B cell (primary cell): ENCODE measurements around the gene KSR1. TPM values are rescaled to one million over a fixed set of nuclear protein-coding genes. Genes with fewer than 3 reads are reported as not detected.
"Not testable (repeated sequence)": the region's sequence is repeated elsewhere in the genome, so short reads cannot be mapped to it uniquely, and the experiment has no call there.

Experiments used
- ATAC-seq: fragments of 200-7000 bp; cut with Tn5 transposase; one replicate; pipeline ENCODE4 v1.10.0; 2021; ENCODE audit warnings: low read depth, mild to moderate bottlenecking, moderate number of reproducible peaks, moderate library complexity
- CTCF ChIA-PET: fragments of 350-600 bp; sonication (Branson Sonifier 250); formaldehyde crosslinking; loops from one replicate; lab custom pipeline; 2021; ENCODE audit warnings: antibody characterized with exemption, inconsistent platforms; lab: Charles Lee
- POLR2A ChIA-PET: fragments of 350-600 bp; sonication (Branson Sonifier 250); formaldehyde crosslinking; loops from one replicate; lab custom pipeline; 2021; ENCODE audit warnings: antibody characterized with exemption; lab: Charles Lee
- DNase-seq: peaks from one replicate; pipeline ENCODE4 v3.0.0; 2013
- H2AFZ ChIP-seq: 2 replicates; pipeline ENCODE4 v1.6.1; 2012; ENCODE audit warnings: mild to moderate bottlenecking, low read depth, low read length; ENCODE audit not compliant: insufficient read depth, poor library complexity, severe bottlenecking
- H3K27ac ChIP-seq, 2 donors: 1 replicate in 1 of 2; 2 replicates in 1 of 2; pipeline ENCODE4 v1.5.1; 2012 to 2013; ENCODE audit warnings: low read length in 2 of 2, mild to moderate bottlenecking in 2 of 2, moderate library complexity in 1 of 2
- H3K27me3 ChIP-seq, 4 experiments: fragments of 200-600 bp in 1 of 4; sonication (generic) in 1 of 4; replicated peaks in 1 of 4; 1 replicate in 2 of 4; 2 replicates in 2 of 4; pipeline versions ENCODE4 v1.6.1 to v1.7.0; 2013 to 2016; ENCODE audit warnings: low read length in 3 of 4, mild to moderate bottlenecking in 2 of 4, mixed read lengths in 1 of 4, moderate library complexity in 1 of 4; ENCODE audit not compliant: insufficient read depth in 4 of 4, control insufficient read depth in 3 of 4; ENCODE audit errors: control extremely low read depth in 1 of 4
- H3K36me3 ChIP-seq, 2 experiments: replicated peaks in 1 of 2; 1 replicate in 1 of 2; 2 replicates in 1 of 2; pipeline versions ENCODE4 v1.6.1 to v1.7.1; 2013; ENCODE audit warnings: low read length in 1 of 2; ENCODE audit not compliant: insufficient read depth in 2 of 2, control insufficient read depth in 1 of 2; ENCODE audit errors: control extremely low read depth in 1 of 2, extremely low read depth in 1 of 2
- H3K4me1 ChIP-seq, 2 donors: fragments of 200-600 bp in 1 of 2; sonication (generic) in 1 of 2; 1 replicate in 1 of 2; 2 replicates in 1 of 2; pipeline versions ENCODE4 v1.5.1 to v1.6.1; 2013 to 2017; ENCODE audit warnings: low read length in 2 of 2; ENCODE audit not compliant: control insufficient read depth in 2 of 2, insufficient read depth in 2 of 2
- H3K4me2 ChIP-seq: replicated peaks from 2 replicates; pipeline ENCODE3; 2012; ENCODE audit warnings: mild to moderate bottlenecking, low read depth, low read length; ENCODE audit not compliant: poor library complexity, severe bottlenecking
- H3K4me3 ChIP-seq, 5 experiments: fragments of 200-600 bp in 1 of 5; sonication (generic) in 1 of 5; 1 replicate in 3 of 5; 2 replicates in 2 of 5; pipeline versions ENCODE4 v1.5.1 to v1.7.0; 2011 to 2016; ENCODE audit warnings: low read length in 4 of 5, mild to moderate bottlenecking in 4 of 5, low read depth in 2 of 5, control low read depth in 1 of 5, moderate library complexity in 1 of 5; ENCODE audit not compliant: insufficient read depth in 1 of 5; ENCODE audit errors: control extremely low read depth in 1 of 5, extremely low read depth in 1 of 5
- H3K79me2 ChIP-seq: fragments of 200-600 bp; sonication (generic); one replicate; pipeline ENCODE4 v1.6.0; 2016; ENCODE audit warnings: low read length; ENCODE audit not compliant: control insufficient read depth, insufficient read depth
- H3K9ac ChIP-seq: fragments of 200-600 bp; sonication (generic); 2 replicates; pipeline ENCODE4 v1.6.1; 2017; ENCODE audit warnings: mild to moderate bottlenecking, low read length, moderate library complexity
- H3K9me3 ChIP-seq, 3 donors: one replicate each; pipeline versions ENCODE4 v1.6.1 to v1.7.1; 2013; ENCODE audit warnings: low read length in 2 of 3; ENCODE audit not compliant: control insufficient read depth in 2 of 3, insufficient read depth in 1 of 3; ENCODE audit errors: control extremely low read depth in 1 of 3
- H4K20me1 ChIP-seq: 2 replicates; pipeline ENCODE4 v1.6.0; 2012; ENCODE audit warnings: mild to moderate bottlenecking, low read length; ENCODE audit not compliant: insufficient read depth, control insufficient read depth, poor library complexity, severe bottlenecking
- H3K27ac Mint-ChIP-seq: one replicate; pipeline ENCODE4 v1.8.0; 2021; ENCODE audit warnings: mixed read lengths
- H3K27me3 Mint-ChIP-seq: one replicate; pipeline ENCODE4 v1.8.0; 2021; ENCODE audit warnings: mixed read lengths
- H3K4me1 Mint-ChIP-seq: one replicate; pipeline ENCODE4 v1.8.0; 2021; ENCODE audit warnings: mixed read lengths
- H3K4me3 Mint-ChIP-seq: one replicate; pipeline ENCODE4 v1.8.0; 2021; ENCODE audit warnings: mixed read lengths
- H3K9me3 Mint-ChIP-seq: one replicate; pipeline ENCODE4 v1.8.0; 2022; ENCODE audit warnings: mixed read lengths; ENCODE audit not compliant: insufficient read depth
- CTCF ChIP-seq: fragments of 200-600 bp; IDR thresholded peaks from one replicate; pipeline ENCODE4 v1.8.0; 2022; ENCODE audit warnings: antibody characterized with exemption, mild to moderate bottlenecking
- EZH2 ChIP-seq: IDR thresholded peaks from 2 replicates; pipeline ENCODE4 v1.6.1; 2012; ENCODE audit warnings: borderline replicate concordance, low read depth, mild to moderate bottlenecking, moderate library complexity, low read length; ENCODE audit not compliant: insufficient read depth, poor library complexity, severe bottlenecking
- WGBS: methylation state at CpG from one replicate; pipeline ENCODE4 v1.1.5; 2013; ENCODE audit warnings: missing lambda C conversion rate; ENCODE audit not compliant: insufficient coverage; 5-methylcytosine and 5-hydroxymethylcytosine counted together
- intact Hi-C: fragments of 100-400 bp; cut with micrococcal nuclease; formaldehyde crosslinking; loops from one replicate; pipeline ENCODE4 v1.10.0; 2022
- polyA plus RNA-seq: library from polyadenylated mRNA; depleted of rRNA; stranded (reverse); fragments of >200 nt; gene quantifications from 2 replicates; pipeline ENCODE4 v1.2.3, GENCODE V29; 2012
- total RNA-seq, 2 donors: library from RNA; stranded (reverse); fragments of 120-200 nt in 1 of 2; gene quantifications; 1 replicate in 1 of 2; 2 replicates in 1 of 2; pipeline versions ENCODE4 v1.2.3 to v1.2.4, GENCODE V29; 2013 to 2022

The KSR1 gene
- total and polyA plus RNA-seq, 2 donors (not counting 1 experiment from before 2014, with no cell fraction given), result 27.5 to 85.6 TPM

DNA sequence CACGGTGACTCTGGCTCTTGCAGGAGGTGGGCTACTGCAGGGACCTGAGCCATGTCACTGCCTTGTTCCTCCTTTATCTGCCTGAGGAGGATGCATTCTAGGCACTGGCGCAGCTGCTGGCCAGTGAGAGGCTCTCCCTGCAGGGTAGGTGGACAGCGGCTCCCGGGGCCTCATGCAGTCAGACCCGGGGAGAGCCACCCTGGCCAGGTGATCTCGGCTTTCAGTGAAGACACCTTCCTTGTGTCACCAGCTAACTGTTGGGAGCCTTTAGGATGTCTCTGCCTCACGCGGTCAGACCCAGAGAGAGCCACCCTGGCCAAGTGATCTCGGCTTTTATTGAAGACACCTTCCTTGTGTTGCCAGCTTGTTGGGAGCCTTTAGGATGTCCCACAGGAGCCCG, 31.7 kb upstream of the KSR1 start:
- WGBS, result 87% methylated on average over 10 of the region's 10 CpGs
- Mint-ChIP-seq H3K27ac (no peak overlapping the region), H3K4me3 (no peak overlapping the region), H3K27me3 (no peaks in the 10 kb centered on the region), H3K4me1 (no peaks in the 10 kb centered on the region), H3K9me3 (peaks cover 2% of the 10 kb centered on the region)
- H3K36me3 ChIP-seq, result no peaks in the 10 kb centered on the region
- no peaks in the 10 kb centered on the region for H3K4me1 ChIP-seq
- H2AFZ ChIP-seq, result no peak overlapping the region
- H3K9me3 ChIP-seq, result peaks cover 0 to 4% (median 0%) of the 10 kb centered on the region in 3 donors
- H3K9ac ChIP-seq, result no peak overlapping the region
- H3K79me2 ChIP-seq, result no peaks in the 10 kb centered on the region
- DNase-seq (no peak), ATAC-seq (no peak)
- POLR2A ChIA-PET, result no interaction called here
- H4K20me1 ChIP-seq, result no peaks in the 10 kb centered on the region
- H3K27me3 ChIP-seq, result no peaks in the 10 kb centered on the region
- H3K27ac ChIP-seq, result no peak overlapping the region
- no peak overlapping the region for H3K4me3 ChIP-seq
- intact Hi-C loops, result no loop called here
- H3K4me2 ChIP-seq, result no peak overlapping the region
- TF ChIP-seq CTCF, result no peak
- CTCF ChIA-PET, result no interaction called here

GRCh38 chr17:27424941-27425340, 31.3 kb upstream of the KSR1 start:
- no peak overlapping the region for H3K4me3 ChIP-seq
- Mint-ChIP-seq H3K4me3 (no peak overlapping the region), H3K27ac (no peak overlapping the region), H3K4me1 (no peaks in the 10 kb centered on the region), H3K9me3 (peaks cover 2% of the 10 kb centered on the region), H3K27me3 (no peaks in the 10 kb centered on the region)
- H3K9ac ChIP-seq, result no peak overlapping the region
- no peak overlapping the region for H2AFZ ChIP-seq
- no peak for DNase-seq
- no peak overlapping the region for H3K4me2 ChIP-seq
- H3K9me3 ChIP-seq, result peaks cover 0 to 4% (median 0%) of the 10 kb centered on the region in 3 donors
- no peaks in the 10 kb centered on the region for H3K79me2 ChIP-seq
- ATAC-seq, result no peak
- H3K36me3 ChIP-seq, result no peaks in the 10 kb centered on the region
- no peaks in the 10 kb centered on the region for H3K4me1 ChIP-seq
- intact Hi-C loops, result no loop called here
- WGBS, result 100% methylated on average over 4 of the region's 8 CpGs
- no peak overlapping the region for H3K27ac ChIP-seq
- ChIA-PET POLR2A (no interaction called here), CTCF (no interaction called here)
- H3K27me3 ChIP-seq, result no peaks in the 10 kb centered on the region
- no peaks in the 10 kb centered on the region for H4K20me1 ChIP-seq
- no peak for TF ChIP-seq EZH2

GRCh38 chr17:27425571-27425970, 30.7 kb upstream of the KSR1 start:
- H3K9me3 Mint-ChIP-seq, ATAC-seq, H3K27me3 ChIP-seq, H3K4me1 Mint-ChIP-seq, H3K4me3 ChIP-seq, intact Hi-C loops, H3K9ac ChIP-seq, H3K27ac Mint-ChIP-seq, H3K27ac ChIP-seq, H3K4me3 Mint-ChIP-seq, H3K36me3 ChIP-seq, POLR2A ChIA-PET, H3K9me3 ChIP-seq, CTCF ChIA-PET, H3K4me1 ChIP-seq, H3K4me2 ChIP-seq, H3K27me3 Mint-ChIP-seq, H2AFZ ChIP-seq, DNase-seq, H4K20me1 ChIP-seq, H3K79me2 ChIP-seq: not testable (repeated sequence)
- WGBS, result 92% methylated on average over 5 of the region's 6 CpGs
